ENCODE results near the gene DAP. TPM values are rescaled to one million over a fixed set of nuclear protein-coding genes. Genes with fewer than 3 reads are reported as not detected.
A peak's percentile ranks its signal among the peaks of the same experiment; 100 is the strongest.

The DAP gene
- total RNA-seq, 1 experiment from 2014 or later: 114 TPM

DNA sequence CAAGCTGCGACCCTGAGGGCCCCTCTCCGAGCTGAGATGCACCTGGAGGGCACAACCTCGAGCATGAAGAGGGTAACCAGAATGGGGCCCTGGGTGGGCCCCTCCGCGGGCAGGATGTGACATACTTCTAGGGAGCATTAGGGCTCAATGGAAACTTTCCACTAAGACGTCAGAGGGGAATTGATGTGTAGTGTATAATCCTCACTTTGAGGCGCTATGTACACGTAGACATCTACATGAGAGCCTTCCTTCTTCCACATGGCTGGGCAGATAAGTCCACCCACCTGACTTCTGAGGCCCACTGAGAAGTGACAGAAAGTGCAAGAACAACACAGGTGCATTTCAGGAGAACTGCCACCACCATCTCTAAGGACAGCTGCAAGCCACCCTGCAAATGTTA, 61.0 kb downstream of the DAP start:
- no peak for DNase-seq (ENCODE audit: unreplicated experiment)
- no peak overlapping the region for H3K27ac Mint-ChIP-seq (ENCODE audit: low read depth, unreplicated experiment)
- ChIA-PET CTCF (interaction anchor here (0.7 to 3.4 kb wide), 2 partner anchors 10 to 807 kb away, joined by 3 to 15 read pairs; no protein-coding TSS in a partner anchor), POLR2A (interaction anchor here (0.7 kb wide), 1 partner anchor 33 kb away, joined by 4 read pairs; no protein-coding TSS in a partner anchor)
- intact Hi-C loops (cut with micrococcal nuclease): loop anchor here (5.0 to 10.0 kb wide), 4 partner anchors 157 to 1025 kb away; no protein-coding TSS in a partner anchor
- peaks cover 34% of the 10 kb centered on the region for H3K4me1 Mint-ChIP-seq (ENCODE audit: insufficient read depth, unreplicated experiment)
- H3K4me3 Mint-ChIP-seq (ENCODE audit: unreplicated experiment): no peak overlapping the region
- H3K36me3 Mint-ChIP-seq (ENCODE audit: insufficient read depth, unreplicated experiment): no peaks in the 10 kb centered on the region
- no TSS peak for BruUV-seq (replicated peaks)
- H3K27me3 Mint-ChIP-seq (ENCODE audit: insufficient read depth, unreplicated experiment): no peaks in the 10 kb centered on the region
- TF ChIP-seq, protein P1, sequence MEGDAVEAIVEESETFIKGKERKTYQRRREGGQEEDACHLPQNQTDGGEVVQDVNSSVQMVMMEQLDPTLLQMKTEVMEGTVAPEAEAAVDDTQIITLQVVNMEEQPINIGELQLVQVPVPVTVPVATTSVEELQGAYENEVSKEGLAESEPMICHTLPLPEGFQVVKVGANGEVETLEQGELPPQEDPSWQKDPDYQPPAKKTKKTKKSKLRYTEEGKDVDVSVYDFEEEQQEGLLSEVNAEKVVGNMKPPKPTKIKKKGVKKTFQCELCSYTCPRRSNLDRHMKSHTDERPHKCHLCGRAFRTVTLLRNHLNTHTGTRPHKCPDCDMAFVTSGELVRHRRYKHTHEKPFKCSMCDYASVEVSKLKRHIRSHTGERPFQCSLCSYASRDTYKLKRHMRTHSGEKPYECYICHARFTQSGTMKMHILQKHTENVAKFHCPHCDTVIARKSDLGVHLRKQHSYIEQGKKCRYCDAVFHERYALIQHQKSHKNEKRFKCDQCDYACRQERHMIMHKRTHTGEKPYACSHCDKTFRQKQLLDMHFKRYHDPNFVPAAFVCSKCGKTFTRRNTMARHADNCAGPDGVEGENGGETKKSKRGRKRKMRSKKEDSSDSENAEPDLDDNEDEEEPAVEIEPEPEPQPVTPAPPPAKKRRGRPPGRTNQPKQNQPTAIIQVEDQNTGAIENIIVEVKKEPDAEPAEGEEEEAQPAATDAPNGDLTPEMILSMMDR (IDR thresholded peaks at IDR 0.05; ENCODE audit: unreplicated experiment): no peak
- H3K9me3 Mint-ChIP-seq (ENCODE audit: unreplicated experiment): no peaks in the 10 kb centered on the region

DNA sequence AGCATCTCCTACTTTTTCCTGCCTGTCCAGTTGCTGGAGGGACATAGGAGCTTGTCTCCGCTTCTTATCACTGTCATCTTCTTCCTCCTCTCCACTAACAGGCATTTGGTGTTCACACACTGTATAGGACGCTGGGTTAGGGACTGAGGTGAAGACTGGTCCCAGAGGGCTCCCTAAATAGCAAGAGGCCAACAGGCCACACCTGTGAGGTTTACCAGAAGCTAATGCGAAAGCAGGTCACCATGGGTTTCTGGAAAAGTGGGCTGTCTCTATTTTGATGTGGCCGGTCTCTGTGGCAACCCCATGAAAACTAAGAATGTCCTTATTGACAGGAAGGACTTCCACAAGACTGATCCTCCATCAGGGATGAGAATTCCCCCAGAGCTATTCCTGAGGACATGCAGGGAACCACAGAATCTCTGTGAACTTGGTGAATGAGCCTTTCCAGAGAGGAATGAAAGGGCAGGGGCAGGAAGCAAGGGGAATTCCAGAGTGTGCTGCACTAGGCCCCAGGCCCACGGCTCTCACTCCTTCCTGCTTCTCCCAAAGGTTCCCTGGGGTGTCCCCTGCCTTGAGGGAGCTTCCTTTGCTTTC, 61.7 kb downstream of the DAP start:
- intact Hi-C loops (cut with micrococcal nuclease): loop anchor here (5.0 to 10.0 kb wide), 4 partner anchors 158 to 1025 kb away; no protein-coding TSS in a partner anchor
- CTCF ChIA-PET: interaction anchor here (0.6 to 1.1 kb wide), 5 partner anchors 10 to 808 kb away, joined by 3 read pairs; no protein-coding TSS in a partner anchor
- H3K4me3 Mint-ChIP-seq (ENCODE audit: unreplicated experiment): no peak overlapping the region
- no peaks in the 10 kb centered on the region for H3K27me3 Mint-ChIP-seq (ENCODE audit: insufficient read depth, unreplicated experiment)
- TF ChIP-seq, protein P1 (IDR thresholded peaks at IDR 0.05; ENCODE audit: unreplicated experiment): no peak
- BruUV-seq (replicated peaks): no TSS peak
- H3K4me1 Mint-ChIP-seq (ENCODE audit: insufficient read depth, unreplicated experiment): peaks cover 30% of the 10 kb centered on the region
- H3K9me3 Mint-ChIP-seq (ENCODE audit: unreplicated experiment): no peaks in the 10 kb centered on the region
- no peaks in the 10 kb centered on the region for H3K36me3 Mint-ChIP-seq (ENCODE audit: insufficient read depth, unreplicated experiment)
- POLR2A ChIA-PET: no interaction called here
- no peak for DNase-seq (ENCODE audit: unreplicated experiment)
- H3K27ac Mint-ChIP-seq (ENCODE audit: low read depth, unreplicated experiment): no peak overlapping the region

DNA sequence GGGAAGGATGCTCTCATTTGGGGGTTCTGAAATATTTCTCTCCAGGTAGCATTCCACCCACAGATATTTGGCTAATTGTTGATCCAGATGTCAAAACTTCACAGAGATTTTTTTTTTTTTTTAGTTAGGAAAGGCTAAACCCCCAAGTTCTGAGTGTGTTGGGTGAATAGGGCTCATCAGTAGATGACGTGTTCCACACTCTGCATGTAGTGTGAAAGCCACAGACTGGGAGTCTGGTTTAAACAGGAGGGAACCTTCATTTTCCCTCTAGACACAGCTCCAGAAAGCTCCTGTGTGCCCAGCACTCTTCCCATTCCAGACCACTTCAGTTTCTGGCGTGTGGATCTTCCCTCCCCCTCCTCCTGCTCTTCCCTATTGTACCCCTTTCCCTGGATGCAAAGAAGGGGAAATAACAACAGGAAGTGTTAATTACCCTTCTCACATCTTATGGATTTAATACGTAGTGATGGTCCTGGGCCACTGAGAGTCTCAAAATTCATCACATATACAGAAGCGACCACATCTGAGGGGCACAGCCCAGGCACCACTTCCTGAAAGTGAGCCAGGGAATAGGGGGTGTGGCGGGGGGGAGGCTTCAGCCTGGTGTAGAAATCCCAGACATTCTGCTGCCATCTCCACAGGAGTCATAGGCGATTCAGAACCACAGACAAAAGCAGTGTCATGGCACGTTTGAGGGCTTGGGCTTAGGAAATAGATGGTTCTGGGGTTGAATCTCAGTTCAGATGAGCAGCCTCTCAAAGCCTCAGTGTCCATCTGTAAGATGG, 65.1 kb downstream of the DAP start:
- no TSS peak for BruUV-seq (replicated peaks)
- H3K9me3 Mint-ChIP-seq (ENCODE audit: unreplicated experiment): no peaks in the 10 kb centered on the region
- CTCF ChIA-PET: interaction anchor here (0.6 to 2.2 kb wide), 25 partner anchors 8 to 1641 kb away, joined by 3 to 9 read pairs (median 3); no protein-coding TSS in a partner anchor
- no peaks in the 10 kb centered on the region for H3K27me3 Mint-ChIP-seq (ENCODE audit: insufficient read depth, unreplicated experiment)
- TF ChIP-seq, protein P1 (IDR thresholded peaks at IDR 0.05; ENCODE audit: unreplicated experiment): no peak
- no peak overlapping the region for H3K27ac Mint-ChIP-seq (ENCODE audit: low read depth, unreplicated experiment)
- no peak overlapping the region for H3K4me3 Mint-ChIP-seq (ENCODE audit: unreplicated experiment)
- H3K4me1 Mint-ChIP-seq (ENCODE audit: insufficient read depth, unreplicated experiment): peaks cover 11% of the 10 kb centered on the region
- POLR2A ChIA-PET: no interaction called here
- intact Hi-C loops (cut with micrococcal nuclease): loop anchor here (1.0 to 10.0 kb wide), 6 partner anchors 161 to 1029 kb away; no protein-coding TSS in a partner anchor
- H3K36me3 Mint-ChIP-seq (ENCODE audit: insufficient read depth, unreplicated experiment): peaks cover 4% of the 10 kb centered on the region
- no peak for DNase-seq (ENCODE audit: unreplicated experiment)

DNA sequence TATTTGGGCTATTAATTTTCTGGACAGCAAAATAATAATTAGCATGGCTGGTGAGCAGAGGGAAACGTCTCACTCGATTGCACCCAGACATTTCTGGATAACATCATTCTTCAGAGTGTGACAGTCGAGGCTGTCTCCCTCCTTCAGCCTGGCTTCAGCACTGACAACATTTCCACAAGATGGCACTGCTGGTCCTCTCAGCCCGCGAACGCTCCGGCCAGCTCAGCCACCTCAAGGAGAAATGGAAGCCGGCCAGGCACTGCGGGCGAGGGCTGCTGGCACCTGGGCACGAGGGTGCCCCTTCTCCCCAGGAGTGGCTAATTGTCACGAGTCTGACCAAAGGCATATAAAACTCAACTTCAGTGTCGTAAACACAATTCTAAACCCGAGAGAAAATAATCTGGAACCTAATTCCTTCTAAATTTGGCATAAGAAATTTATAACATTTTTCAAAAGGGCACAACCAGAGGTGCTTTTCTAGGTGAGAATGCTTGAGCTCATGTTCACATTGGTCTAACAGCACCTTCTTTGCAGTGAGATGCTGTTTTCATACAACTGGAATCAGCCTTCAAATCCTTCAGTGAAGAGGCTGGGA, 65.9 kb downstream of the DAP start:
- Mint-ChIP-seq H3K4me1 (ENCODE audit: insufficient read depth, unreplicated experiment) (peaks cover 11% of the 10 kb centered on the region), H3K4me3 (ENCODE audit: unreplicated experiment) (peak overlapping the region; percentile 6), H3K27ac (ENCODE audit: low read depth, unreplicated experiment) (no peak overlapping the region), H3K9me3 (ENCODE audit: unreplicated experiment) (no peaks in the 10 kb centered on the region), H3K27me3 (ENCODE audit: insufficient read depth, unreplicated experiment) (no peaks in the 10 kb centered on the region), H3K36me3 (ENCODE audit: insufficient read depth, unreplicated experiment) (peaks cover 4% of the 10 kb centered on the region)
- peak; percentile 79 for DNase-seq (ENCODE audit: unreplicated experiment)
- intact Hi-C loops (cut with micrococcal nuclease): loop anchor here (1.0 to 10.0 kb wide), 6 partner anchors 162 to 1030 kb away; no protein-coding TSS in a partner anchor
- no TSS peak for BruUV-seq (replicated peaks)
- ChIA-PET CTCF (interaction anchor here (0.5 to 2.2 kb wide), 32 partner anchors 9 to 1640 kb away, joined by 3 to 9 read pairs (median 3); no protein-coding TSS in a partner anchor), POLR2A (no interaction called here)
- TF ChIP-seq, protein P1 (IDR thresholded peaks at IDR 0.05; ENCODE audit: unreplicated experiment): peak; percentile 69
